IMR-90 (cell line): ENCODE results near the gene NELL2. TPM values are rescaled to one million over a fixed set of nuclear protein-coding genes. Genes with fewer than 3 reads are reported as not detected.

ENCODE experiments used
- ATAC-seq: fragments of 200-7000 bp; cut with Tn5 transposase; 2 replicates; pipeline ENCODE4 v1.9.1; 2020; ENCODE audit warnings: low read depth, mild to moderate bottlenecking, moderate library complexity
- BruUV-seq: library from RNA; stranded (reverse); fragments of 400-500 nt; replicated peaks from 2 replicates; lab custom pipeline; 2021; lab: Mats Ljungman, UMichigan
- CTCF ChIA-PET: fragments of 300-600 bp; formaldehyde crosslinking; extraction: SDS; loops from one replicate; lab custom pipeline; 2021; ENCODE audit warnings: antibody characterized with exemption; lab: Yijun Ruan, JAX
- POLR2A ChIA-PET: fragments of 300-600 bp; sonication (Branson Sonifier 250); formaldehyde crosslinking; loops from one replicate; lab custom pipeline; 2022; ENCODE audit warnings: antibody characterized with exemption; ENCODE audit not compliant: unreplicated experiment; lab: Charles Lee
- DNase-seq: peaks from one replicate; pipeline ENCODE4 v3.0.0; 2013
- H2AFZ ChIP-seq: replicated peaks from 2 replicates; pipeline ENCODE3; 2013; ENCODE audit warnings: low read length, mild to moderate bottlenecking; ENCODE audit not compliant: poor library complexity
- H2AK5ac ChIP-seq: 2 replicates; pipeline ENCODE4 v1.6.1; 2013; ENCODE audit warnings: low read depth, low read length, inconsistent platforms
- H2AK9ac ChIP-seq: replicated peaks from 2 replicates; pipeline ENCODE3; 2013; ENCODE audit warnings: mild to moderate bottlenecking, low read depth, low read length, moderate library complexity; ENCODE audit not compliant: poor library complexity
- H2BK120ac ChIP-seq: 2 replicates; pipeline ENCODE4 v1.6.1; 2013; ENCODE audit warnings: low read depth, low read length, inconsistent platforms
- H2BK15ac ChIP-seq: 3 replicates; pipeline ENCODE4 v1.6.1; 2013; ENCODE audit warnings: low read depth, low read length, inconsistent platforms
- H2BK20ac ChIP-seq: 2 replicates; pipeline ENCODE4 v1.6.1; 2013; ENCODE audit warnings: low read depth, mild to moderate bottlenecking, inconsistent platforms, low read length, moderate library complexity
- H2BK5ac ChIP-seq: 2 replicates; pipeline ENCODE4 v1.6.1; 2013; ENCODE audit warnings: mild to moderate bottlenecking, low read depth, low read length, inconsistent platforms; ENCODE audit not compliant: poor library complexity, severe bottlenecking
- H3K14ac ChIP-seq: replicated peaks from 2 replicates; pipeline ENCODE4 v1.6.1; 2013; ENCODE audit warnings: low read depth, low read length, inconsistent platforms
- H3K18ac ChIP-seq: 2 replicates; pipeline ENCODE4 v1.6.1; 2013; ENCODE audit warnings: low read depth, low read length, control low read depth
- H3K23ac ChIP-seq: 2 replicates; pipeline ENCODE4 v1.6.1; 2013; ENCODE audit warnings: low read depth, low read length, inconsistent platforms
- H3K27ac ChIP-seq: 2 replicates; pipeline ENCODE4 v1.5.1; 2013; ENCODE audit warnings: mild to moderate bottlenecking, control low read depth, low read length; ENCODE audit not compliant: insufficient read depth
- H3K27me3 ChIP-seq: 2 replicates; pipeline ENCODE4 v1.6.1; 2013; ENCODE audit warnings: low read length; ENCODE audit not compliant: control insufficient read depth, insufficient read depth
- H3K36me3 ChIP-seq: 2 replicates; pipeline ENCODE4 v1.6.1; 2013; ENCODE audit warnings: low read length, mixed read lengths; ENCODE audit not compliant: control insufficient read depth, insufficient read depth
- H3K4ac ChIP-seq: 2 replicates; pipeline ENCODE4 v1.6.1; 2013; ENCODE audit warnings: low read depth, low read length, inconsistent platforms
- H3K4me1 ChIP-seq: 2 replicates; pipeline ENCODE4 v1.6.1; 2013; ENCODE audit warnings: low read length, mixed read lengths; ENCODE audit not compliant: control insufficient read depth, insufficient read depth
- H3K4me2 ChIP-seq: 2 replicates; pipeline ENCODE4 v1.6.1; 2013; ENCODE audit warnings: low read depth, mild to moderate bottlenecking, control low read depth, low read length, moderate library complexity
- H3K4me3 ChIP-seq: 2 replicates; pipeline ENCODE4 v1.5.1; 2013; ENCODE audit warnings: low read depth, mild to moderate bottlenecking, control low read depth, low read length, moderate library complexity; ENCODE audit not compliant: insufficient read depth
- H3K56ac ChIP-seq: 2 replicates; pipeline ENCODE4 v1.6.1; 2013; ENCODE audit warnings: low read length, inconsistent platforms; ENCODE audit not compliant: insufficient read depth; ENCODE audit errors: extremely low read depth
- H3K79me1 ChIP-seq, 2 experiments: 2 replicates each; pipeline ENCODE4 v1.6.1; 2013; ENCODE audit warnings: low read length in 2 of 2, inconsistent platforms in 1 of 2, low read depth in 1 of 2
- H3K9ac ChIP-seq: 2 replicates; pipeline ENCODE4 v1.6.1; 2013; ENCODE audit warnings: low read depth, low read length, control low read depth
- H3K9me1 ChIP-seq: 2 replicates; pipeline ENCODE4 v1.6.1; 2013; ENCODE audit warnings: low read length, inconsistent platforms; ENCODE audit not compliant: insufficient read depth
- H3K9me3 ChIP-seq: 2 replicates; pipeline ENCODE4 v1.6.1; 2013; ENCODE audit warnings: low read length; ENCODE audit not compliant: control insufficient read depth, insufficient read depth
- H4K20me1 ChIP-seq: 2 replicates; pipeline ENCODE4 v1.6.1; 2013; ENCODE audit warnings: low read length, inconsistent platforms; ENCODE audit not compliant: insufficient read depth
- H4K5ac ChIP-seq: 2 replicates; pipeline ENCODE4 v1.6.1; 2013; ENCODE audit warnings: mild to moderate bottlenecking, low read depth, low read length, control low read depth
- H4K8ac ChIP-seq, 2 experiments: 2 replicates each; pipeline ENCODE4 v1.6.1; 2013; ENCODE audit warnings: low read depth in 2 of 2, low read length in 2 of 2, control low read depth in 1 of 2, inconsistent platforms in 1 of 2
- H4K91ac ChIP-seq: 2 replicates; pipeline ENCODE4 v1.6.1; 2013; ENCODE audit warnings: low read depth, low read length, inconsistent platforms; ENCODE audit not compliant: insufficient read depth
- CEBPB ChIP-seq: IDR thresholded peaks from 2 replicates; pipeline ENCODE4 v1.6.1; 2012; ENCODE audit warnings: low read depth, low read length, improper control_type of control experiment
- MAZ ChIP-seq: IDR thresholded peaks from 2 replicates; pipeline ENCODE4 v1.6.1; 2012; ENCODE audit warnings: low read depth, mild to moderate bottlenecking, low read length, improper control_type of control experiment, moderate library complexity, borderline replicate concordance
- MXI1 ChIP-seq: IDR thresholded peaks from 2 replicates; pipeline ENCODE4 v1.6.1; 2012; ENCODE audit warnings: low read depth, mild to moderate bottlenecking, low read length, moderate library complexity, borderline replicate concordance
- RAD21 ChIP-seq: IDR thresholded peaks from 2 replicates; pipeline ENCODE4 v1.6.1; 2012; ENCODE audit warnings: low read length, improper control_type of control experiment
- RCOR1 ChIP-seq: IDR thresholded peaks from 2 replicates; pipeline ENCODE4 v1.6.1; 2012; ENCODE audit warnings: mild to moderate bottlenecking, low read length, improper control_type of control experiment; ENCODE audit not compliant: insufficient replicate concordance
- SMC3 ChIP-seq: fragments of 150-350 bp; IDR thresholded peaks from 2 replicates; pipeline ENCODE4 v1.6.1; 2016; ENCODE audit warnings: low read depth, mild to moderate bottlenecking, antibody characterized with exemption, low read length, moderate library complexity
- USF2 ChIP-seq: fragments of 150-350 bp; IDR thresholded peaks from 2 replicates; pipeline ENCODE4 v1.6.1; 2017; ENCODE audit warnings: mild to moderate bottlenecking, antibody characterized with exemption, low read length, low read depth
- WGBS, 2 experiments: methylation state at CpG; one replicate each; pipeline versions ENCODE4 v1.1.5 to v1.1.7; 2013; ENCODE audit warnings: missing lambda C conversion rate in 2 of 2; ENCODE audit not compliant: insufficient read length in 1 of 2; ENCODE audit errors: extremely low coverage in 2 of 2; 5-methylcytosine and 5-hydroxymethylcytosine counted together
- dilution Hi-C: fragments of 300-500 bp; cut with HindIII; formaldehyde crosslinking; loops from one replicate; pipeline ENCODE4 v1.14.3; 2018; ENCODE audit warnings: low sequenced_read_pairs; ENCODE audit not compliant: unreplicated experiment
- in situ Hi-C: fragments of 300-500 bp; cut with MboI; formaldehyde crosslinking; loops from 3 replicates; pipeline ENCODE4 v1.14.3; 2019; ENCODE audit warnings: low sequenced_read_pairs, inconsistent platforms, mixed read lengths
- intact Hi-C: fragments of 100-400 bp; cut with micrococcal nuclease; formaldehyde crosslinking; loops from 2 replicates; pipeline ENCODE4 v1.10.0; 2022
- polyA plus RNA-seq, 3 experiments: library from polyadenylated mRNA; depleted of rRNA; stranded (reverse); fragments of >200 nt; gene quantifications; 2 replicates each; pipeline ENCODE4 v1.2.3, GENCODE V29; 2012; ENCODE audit warnings: low replicate concordance in 1 of 3
- total RNA-seq: library from RNA; depleted of rRNA; stranded (reverse); fragments of >200 nt; gene quantifications from 2 replicates; pipeline ENCODE4 v1.2.3, GENCODE V29; 2012

The NELL2 gene
- total and polyA plus RNA-seq, 2 of the 4 experiments (the other 2 are of a cell fraction) = 0.18 to 0.26 TPM

GRCh38 chr12:44779766-44780165, 96.3 kb downstream of the NELL2 start:
- Histone ChIP-seq H3K23ac (no peak overlapping the region), H3K9me3 (no peaks in the 10 kb centered on the region), H3K9ac (no peak overlapping the region), H3K56ac (no peak overlapping the region), H2BK15ac (no peak overlapping the region), H3K27ac (no peak overlapping the region), H3K79me1 (no peaks in the 10 kb centered on the region), H3K36me3 (no peaks in the 10 kb centered on the region), H2BK5ac (no peak overlapping the region), H4K20me1 (no peaks in the 10 kb centered on the region), H3K14ac (no peak overlapping the region), H3K4ac (no peak overlapping the region), H3K27me3 (no peaks in the 10 kb centered on the region), H3K4me2 (no peak overlapping the region), H2AK9ac (no peak overlapping the region), H3K9me1 (no peaks in the 10 kb centered on the region), H2AK5ac (no peak overlapping the region), H3K18ac (no peak overlapping the region), H2BK20ac (no peak overlapping the region), H2BK120ac (no peak overlapping the region), H4K91ac (no peak overlapping the region), H3K4me3 (no peak overlapping the region), H4K5ac (no peak overlapping the region), H2AFZ (no peak overlapping the region), H3K4me1 (no peaks in the 10 kb centered on the region), H4K8ac (no peak overlapping the region)
- no peak for ATAC-seq
- TF ChIP-seq SMC3 (no peak), USF2 (no peak), RCOR1 (no peak), CEBPB (no peak), MXI1 (no peak), MAZ (no peak), RAD21 (no peak)
- BruUV-seq = no TSS peak
- dilution Hi-C loops (no loop called here), in situ Hi-C loops (no loop called here), intact Hi-C loops (no loop called here)
- POLR2A ChIA-PET = no interaction called here
- CTCF ChIA-PET = no interaction called here
- WGBS, 2 experiments = no CpG with 5 or more reads among the region's 6 CpGs
- DNase-seq = no peak
